HepG2 (cell line): ENCODE data around the gene RUNX2. TPM values are rescaled to one million over a fixed set of nuclear protein-coding genes. Genes with fewer than 3 reads are reported as not detected.

Source experiments
- ATAC-seq: fragments of 200-7000 bp; cut with Tn5 transposase; 3 replicates; pipeline ENCODE4 v1.9.1; 2020; ENCODE audit warnings: mild to moderate bottlenecking, moderate library complexity
- BruUV-seq: library from RNA; stranded (reverse); fragments of 400-500 nt; replicated peaks from 2 replicates; lab custom pipeline; 2021; lab: Mats Ljungman, UMichigan
- CTCF ChIA-PET: fragments of 300-600 bp; formaldehyde crosslinking; extraction: SDS; loops from one replicate; lab custom pipeline; 2021; ENCODE audit warnings: low total read pairs, inconsistent platforms, low intra/inter-chr PET ratio; lab: Yijun Ruan, JAX
- POLR2A ChIA-PET: fragments of 350-600 bp; sonication (Branson Sonifier 250); formaldehyde crosslinking; loops from one replicate; lab custom pipeline; 2020; ENCODE audit warnings: antibody characterized with exemption, inconsistent platforms; lab: Yijun Ruan, JAX
- DNase-seq: peaks from one replicate; pipeline ENCODE4 v3.0.0-alpha.2; 2015; ENCODE audit warnings: low spot score
- FAIRE-seq: peaks from 3 replicates; lab custom pipeline; 2011; peaks lifted over from hg19 to GRCh38; lab: Jason Lieb, UNC
- H2AFZ ChIP-seq: one replicate; pipeline ENCODE4 v1.6.1; 2011; ENCODE audit warnings: low read length, inconsistent platforms
- H3K27ac ChIP-seq: fragments of 300-600 bp; 3 replicates; pipeline ENCODE4 v1.8.0; 2011; ENCODE audit warnings: mixed run types, mild to moderate bottlenecking, mixed read lengths, low read length, inconsistent platforms; ENCODE audit not compliant: insufficient read depth; ENCODE audit errors: extremely low read length
- H3K27me3 ChIP-seq, 2 experiments: fragments of 200-600 bp in 1 of 2; 2 replicates in 1 of 2; 3 replicates in 1 of 2; pipeline versions ENCODE4 v1.6.0 to v1.8.0; 2011; ENCODE audit warnings: low read length in 2 of 2, mild to moderate bottlenecking in 2 of 2, moderate library complexity in 2 of 2, inconsistent platforms in 1 of 2; ENCODE audit not compliant: insufficient read depth in 2 of 2, control insufficient read depth in 1 of 2
- H3K36me3 ChIP-seq, 2 experiments: fragments of 200-600 bp in 1 of 2; replicated peaks in 1 of 2; 2 replicates in 1 of 2; 3 replicates in 1 of 2; pipeline versions ENCODE4 v1.5.1 to v1.8.0; 2011; ENCODE audit warnings: low read length in 2 of 2, inconsistent platforms in 1 of 2; ENCODE audit not compliant: insufficient read depth in 2 of 2, control insufficient read depth in 1 of 2
- H3K4me1 ChIP-seq: 2 replicates; pipeline ENCODE4 v1.5.1; 2012; ENCODE audit warnings: low read length, inconsistent platforms; ENCODE audit not compliant: insufficient read depth
- H3K4me2 ChIP-seq: 2 replicates; pipeline ENCODE4 v1.6.0; 2011; ENCODE audit warnings: low read depth, low read length, inconsistent platforms
- H3K4me3 ChIP-seq, 3 experiments: fragments of 200-600 bp in 1 of 3; sonication (generic), shearing (Covaris generic) in 1 of 3; replicated peaks in 1 of 3; 2 replicates each; pipeline ENCODE4 v1.5.1; 2011 to 2016; ENCODE audit warnings: low read length in 3 of 3, inconsistent platforms in 2 of 3, low read depth in 2 of 3, mild to moderate bottlenecking in 2 of 3, control low read depth in 1 of 3, mixed read lengths in 1 of 3; ENCODE audit not compliant: insufficient read depth in 1 of 3
- H3K79me2 ChIP-seq: one replicate; pipeline ENCODE4 v1.6.1; 2011; ENCODE audit warnings: low read length, inconsistent platforms; ENCODE audit not compliant: insufficient read depth
- H3K9ac ChIP-seq: 2 replicates; pipeline ENCODE4 v1.6.0; 2011; ENCODE audit warnings: mild to moderate bottlenecking, low read depth, low read length, inconsistent platforms; ENCODE audit not compliant: insufficient read depth
- H3K9me3 ChIP-seq: 2 replicates; pipeline ENCODE4 v1.5.1; 2012; ENCODE audit warnings: mild to moderate bottlenecking, low read length
- H4K20me1 ChIP-seq: 2 replicates; pipeline ENCODE4 v1.6.0; 2011; ENCODE audit warnings: inconsistent platforms, mild to moderate bottlenecking, low read length, moderate library complexity; ENCODE audit not compliant: insufficient read depth
- NFAT5 ChIP-seq: sonication (generic); formaldehyde crosslinking; IDR thresholded peaks from 2 replicates; pipeline ENCODE4 v1.4.0; 2020; ENCODE audit warnings: missing genetic modification reagents
- ZNF251 ChIP-seq: sonication (generic); formaldehyde crosslinking; IDR thresholded peaks from 2 replicates; pipeline ENCODE4 v1.9.0; 2021; ENCODE audit warnings: mild to moderate bottlenecking, missing genetic modification reagents
- WGBS: methylation state at CpG from one replicate; pipeline ENCODE4 v1.1.6; 2017; ENCODE audit warnings: low lambda C conversion rate; 5-methylcytosine and 5-hydroxymethylcytosine counted together
- in situ Hi-C: cut with HindIII; loops from 2 replicates; pipeline ENCODE4 v1.10.0; 2017; ENCODE audit warnings: low pct_unique_long_range_greater_than_20kb; ENCODE audit not compliant: extremely low pct_ligation_motif_present
- intact Hi-C: fragments of 100-400 bp; cut with micrococcal nuclease; formaldehyde crosslinking; loops from one replicate; pipeline ENCODE4 v1.10.0; 2022; ENCODE audit not compliant: unreplicated experiment
- polyA plus RNA-seq, 8 experiments: library from polyadenylated mRNA; depleted of rRNA in 3 of 8; stranded (reverse) in 7 of 8; unstranded in 1 of 8; fragments of >200 nt; fragmentation: Illumina TruSeq in 4 of 8; extraction: Trizol in 4 of 8; gene quantifications; 2 replicates each; pipeline versions ENCODE4 v1.2.1 to v1.2.3, GENCODE V29; 2011 to 2016; ENCODE audit warnings: low read depth in 4 of 8, missing spikeins in 1 of 8, mixed read lengths in 1 of 8; ENCODE audit not compliant: insufficient read depth in 1 of 8
- total RNA-seq, 5 experiments: library from RNA; depleted of rRNA; stranded (reverse); fragments of >200 nt; fragmentation: Illumina TruSeq; extraction: Trizol; gene quantifications; 2 replicates each; pipeline ENCODE4 v1.2.3, GENCODE V29; 2016; ENCODE audit warnings: low read depth in 1 of 5
- TF ChIP-seq, protein P1 (sequence below), 2 experiments: sonication (generic) in 1 of 2; formaldehyde crosslinking in 1 of 2; IDR thresholded peaks; 2 replicates each; pipeline versions ENCODE4 v1.6.1 to v1.9.0; 2014 to 2022; ENCODE audit warnings: antibody characterized with exemption in 1 of 2, borderline replicate concordance in 1 of 2, inconsistent platforms in 1 of 2, low read depth in 1 of 2, missing genetic modification reagents in 1 of 2
- TF ChIP-seq, protein P2 (sequence below): sonication (generic); formaldehyde crosslinking; IDR thresholded peaks from 2 replicates; pipeline ENCODE4 v1.5.1; 2020; ENCODE audit warnings: mild to moderate bottlenecking, missing genetic modification reagents, moderate library complexity

Gene RUNX2
- total and polyA plus RNA-seq, 2 of the 13 experiments (the other 11 are each of a cell fraction or from before 2014, with no cell fraction given), result not detected

GRCh38 chr6:45353654-45354053 is 25.5 kb downstream of the RUNX2 start:
- no TSS peak for BruUV-seq

More at GRCh38 chr6:45353654-45354053, 25.5 kb downstream of the RUNX2 start:
- in situ Hi-C loops, result no loop called here
- Histone ChIP-seq H3K36me3 (peaks cover 2 to 3% of the 10 kb centered on the region in 2 experiments; a peak in 1 of 5 replicates), H2AFZ (no peak overlapping the region), H3K4me1 (no peaks in the 10 kb centered on the region), H3K27me3 (no peaks in the 10 kb centered on the region), H3K79me2 (no peaks in the 10 kb centered on the region), H3K9me3 (no peaks in the 10 kb centered on the region), H3K4me3 (no peak overlapping the region), H3K9ac (no peak overlapping the region), H4K20me1 (no peaks in the 10 kb centered on the region), H3K4me2 (no peak overlapping the region), H3K27ac (no peak overlapping the region)
- TF ChIP-seq, protein P1, sequence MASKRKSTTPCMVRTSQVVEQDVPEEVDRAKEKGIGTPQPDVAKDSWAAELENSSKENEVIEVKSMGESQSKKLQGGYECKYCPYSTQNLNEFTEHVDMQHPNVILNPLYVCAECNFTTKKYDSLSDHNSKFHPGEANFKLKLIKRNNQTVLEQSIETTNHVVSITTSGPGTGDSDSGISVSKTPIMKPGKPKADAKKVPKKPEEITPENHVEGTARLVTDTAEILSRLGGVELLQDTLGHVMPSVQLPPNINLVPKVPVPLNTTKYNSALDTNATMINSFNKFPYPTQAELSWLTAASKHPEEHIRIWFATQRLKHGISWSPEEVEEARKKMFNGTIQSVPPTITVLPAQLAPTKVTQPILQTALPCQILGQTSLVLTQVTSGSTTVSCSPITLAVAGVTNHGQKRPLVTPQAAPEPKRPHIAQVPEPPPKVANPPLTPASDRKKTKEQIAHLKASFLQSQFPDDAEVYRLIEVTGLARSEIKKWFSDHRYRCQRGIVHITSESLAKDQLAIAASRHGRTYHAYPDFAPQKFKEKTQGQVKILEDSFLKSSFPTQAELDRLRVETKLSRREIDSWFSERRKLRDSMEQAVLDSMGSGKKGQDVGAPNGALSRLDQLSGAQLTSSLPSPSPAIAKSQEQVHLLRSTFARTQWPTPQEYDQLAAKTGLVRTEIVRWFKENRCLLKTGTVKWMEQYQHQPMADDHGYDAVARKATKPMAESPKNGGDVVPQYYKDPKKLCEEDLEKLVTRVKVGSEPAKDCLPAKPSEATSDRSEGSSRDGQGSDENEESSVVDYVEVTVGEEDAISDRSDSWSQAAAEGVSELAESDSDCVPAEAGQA (IDR thresholded peaks at IDR 0.05; ENCODE audit: low read depth), result no peak
- TF ChIP-seq, protein P1 (CRISPR knock-in tag; IDR thresholded peaks at IDR 0.05; ENCODE audit: borderline replicate concordance), result no peak
- TF ChIP-seq, protein P2, sequence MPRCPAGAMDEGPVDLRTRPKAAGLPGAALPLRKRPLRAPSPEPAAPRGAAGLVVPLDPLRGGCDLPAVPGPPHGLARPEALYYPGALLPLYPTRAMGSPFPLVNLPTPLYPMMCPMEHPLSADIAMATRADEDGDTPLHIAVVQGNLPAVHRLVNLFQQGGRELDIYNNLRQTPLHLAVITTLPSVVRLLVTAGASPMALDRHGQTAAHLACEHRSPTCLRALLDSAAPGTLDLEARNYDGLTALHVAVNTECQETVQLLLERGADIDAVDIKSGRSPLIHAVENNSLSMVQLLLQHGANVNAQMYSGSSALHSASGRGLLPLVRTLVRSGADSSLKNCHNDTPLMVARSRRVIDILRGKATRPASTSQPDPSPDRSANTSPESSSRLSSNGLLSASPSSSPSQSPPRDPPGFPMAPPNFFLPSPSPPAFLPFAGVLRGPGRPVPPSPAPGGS (CRISPR knock-in tag), result no peak
- TF ChIP-seq ZNF251 (CRISPR knock-in tag) (no peak), NFAT5 (CRISPR knock-in tag) (no peak)
- FAIRE-seq (no peak), ATAC-seq (no peak), DNase-seq (no peak)
- intact Hi-C loops, result loop anchor here (10.0 kb wide), 1 partner anchor 89 kb away; no protein-coding TSS in a partner anchor
- 92% methylated on average over 2 of the region's 2 CpGs for WGBS
- CTCF ChIA-PET, result no interaction called here
- POLR2A ChIA-PET, result no interaction called here
